HCT116 (cell line): Measurements from ENCODE around the gene AGPAT3. TPM values are rescaled to one million over a fixed set of nuclear protein-coding genes. Genes with fewer than 3 reads are reported as not detected.

Experiments
- ATAC-seq: fragments of 200-7000 bp; cut with Tn5 transposase; 2 replicates; pipeline ENCODE4 v1.9.1; 2020; ENCODE audit warnings: mild to moderate bottlenecking, moderate library complexity
- BruUV-seq: library from RNA; stranded (reverse); fragments of 400-500 nt; replicated peaks from 2 replicates; lab custom pipeline; 2021; lab: Mats Ljungman, UMichigan
- CTCF ChIA-PET: fragments of 300-600 bp; sonication (Branson Sonifier 250); formaldehyde crosslinking; loops from one replicate; lab custom pipeline; 2021; ENCODE audit warnings: antibody characterized with exemption; lab: Charles Lee
- POLR2A ChIA-PET: fragments of 300-600, 350-600 bp; sonication (Branson Sonifier 250); formaldehyde crosslinking; loops from one replicate; lab custom pipeline; 2021; ENCODE audit warnings: antibody characterized with exemption; lab: Charles Lee
- RAD21 ChIA-PET, 2 experiments: fragments of 300-600 bp; sonication (Branson Sonifier 250); formaldehyde crosslinking; loops; one replicate each; lab custom pipeline; 2023; ENCODE audit warnings: low total read pairs in 2 of 2; ENCODE audit not compliant: uncharacterized antibody in 2 of 2, unreplicated experiment in 2 of 2, low non-redundant PET in 1 of 2; lab: Charles Lee
- DNase-seq: peaks from one replicate; pipeline ENCODE4 v3.0.0-alpha.2; 2010; ENCODE audit warnings: low read depth, low spot score
- H2AFZ ChIP-seq: fragments of 200-600 bp; shearing (Covaris generic), sonication (generic); 2 replicates; pipeline ENCODE4 v1.6.1; 2017; ENCODE audit warnings: low read depth, mixed run types, mixed read lengths, antibody characterized with exemption, low read length; ENCODE audit not compliant: poor library complexity, severe bottlenecking
- H3K27ac ChIP-seq: 2 replicates; pipeline ENCODE4 v1.5.1; 2012; ENCODE audit warnings: low read depth, low read length
- H3K27me3 ChIP-seq: fragments of 200-600 bp; sonication (generic); 2 replicates; pipeline ENCODE4 v1.6.1; 2016; ENCODE audit warnings: mixed run types, low read length, mixed read lengths; ENCODE audit not compliant: insufficient read depth
- H3K36me3 ChIP-seq, 2 experiments: fragments of 200-500 bp in 1 of 2; fragments of 200-600 bp in 1 of 2; sonication (Bioruptor generic) in 1 of 2; sonication (generic) in 1 of 2; 2 replicates each; pipeline versions ENCODE4 v1.5.1 to v1.6.1; 2014 to 2016; ENCODE audit warnings: low read length in 2 of 2, inconsistent platforms in 1 of 2, mixed read lengths in 1 of 2, mixed run types in 1 of 2; ENCODE audit not compliant: insufficient read depth in 2 of 2, control insufficient read depth in 1 of 2
- H3K4me1 ChIP-seq, 2 experiments: fragments of 200-600 bp in 1 of 2; sonication (generic) in 1 of 2; 2 replicates each; pipeline versions ENCODE4 v1.5.1 to v1.6.1; 2012 to 2017; ENCODE audit warnings: low read length in 2 of 2, inconsistent platforms in 1 of 2, mild to moderate bottlenecking in 1 of 2, mixed read lengths in 1 of 2, mixed run types in 1 of 2, moderate library complexity in 1 of 2; ENCODE audit not compliant: insufficient read depth in 2 of 2, control insufficient read depth in 1 of 2
- H3K4me2 ChIP-seq: fragments of 200-600 bp; sonication (generic); 2 replicates; pipeline ENCODE4 v1.6.1; 2017; ENCODE audit warnings: mixed run types, low read length, mixed read lengths
- H3K4me3 ChIP-seq, 2 experiments: fragments of 200-600 bp in 1 of 2; sonication (generic) in 1 of 2; replicated peaks in 1 of 2; 2 replicates each; pipeline ENCODE4 v1.5.1; 2011 to 2016; ENCODE audit warnings: low read length in 2 of 2, control low read depth in 1 of 2, low read depth in 1 of 2, mild to moderate bottlenecking in 1 of 2, mixed read lengths in 1 of 2, mixed run types in 1 of 2
- H3K79me2 ChIP-seq: fragments of 200-600 bp; sonication (generic); 2 replicates; pipeline ENCODE4 v1.6.1; 2017; ENCODE audit warnings: mild to moderate bottlenecking, mixed run types, low read length, moderate library complexity, mixed read lengths; ENCODE audit not compliant: insufficient read depth
- H3K9ac ChIP-seq: fragments of 200-600 bp; sonication (generic); 2 replicates; pipeline ENCODE4 v1.6.1; 2016; ENCODE audit warnings: low read length, mixed read lengths
- H3K9me2 ChIP-seq: fragments of 200-600 bp; sonication (generic), shearing (Covaris generic); 2 replicates; pipeline ENCODE4 v1.6.1; 2017; ENCODE audit warnings: mixed run types, mild to moderate bottlenecking, moderate library complexity; ENCODE audit not compliant: insufficient read depth
- H3K9me3 ChIP-seq, 2 experiments: fragments of 200-500 bp in 1 of 2; fragments of 200-600 bp in 1 of 2; sonication (Bioruptor generic) in 1 of 2; sonication (generic) in 1 of 2; 2 replicates each; pipeline ENCODE4 v1.6.1; 2014 to 2017; ENCODE audit warnings: low read length in 2 of 2, mixed read lengths in 2 of 2, inconsistent platforms in 1 of 2, low read depth in 1 of 2, mild to moderate bottlenecking in 1 of 2, mixed run types in 1 of 2, moderate library complexity in 1 of 2; ENCODE audit not compliant: control insufficient read depth in 1 of 2, insufficient read depth in 1 of 2
- H4K20me1 ChIP-seq: fragments of 200-600 bp; sonication (generic), shearing (Covaris generic); 2 replicates; pipeline ENCODE4 v1.6.1; 2017; ENCODE audit warnings: mixed run types, mild to moderate bottlenecking, moderate library complexity; ENCODE audit not compliant: insufficient read depth
- CEBPB ChIP-seq: IDR thresholded peaks from 2 replicates; pipeline ENCODE4 v1.6.1; 2012; ENCODE audit warnings: low read depth
- FOSL1 ChIP-seq: IDR thresholded peaks from 2 replicates; pipeline ENCODE4 v1.6.1; 2012; ENCODE audit warnings: low read depth
- POLR2AphosphoS5 ChIP-seq: IDR thresholded peaks from 2 replicates; pipeline ENCODE4 v1.6.1; 2011; ENCODE audit warnings: mild to moderate bottlenecking, low read depth, low read length, moderate library complexity
- SP1 ChIP-seq: IDR thresholded peaks from 2 replicates; pipeline ENCODE4 v1.6.1; 2012; ENCODE audit warnings: low read depth
- intact Hi-C: fragments of 100-400 bp; cut with micrococcal nuclease; formaldehyde crosslinking; loops from 2 replicates; pipeline ENCODE4 v1.10.0; 2022
- total RNA-seq: library from RNA; stranded (reverse); gene quantifications from one replicate; pipeline ENCODE4 v1.2.1, GENCODE V29; 2021; ENCODE audit not compliant: unreplicated experiment
- TF ChIP-seq, protein P1 (sequence below), 3 experiments: fragments of 200-600 bp in 1 of 3; sonication (generic) in 1 of 3; IDR thresholded peaks in 2 of 3; conservative IDR thresholded peaks in 1 of 3; 2 replicates each; pipeline ENCODE4 v1.5.1; 2012 to 2017; ENCODE audit warnings: low read depth in 2 of 3, low read length in 2 of 3, antibody characterized with exemption in 1 of 3, borderline replicate concordance in 1 of 3, control low read depth in 1 of 3, mild to moderate bottlenecking in 1 of 3, mixed read lengths in 1 of 3, mixed run types in 1 of 3, moderate library complexity in 1 of 3; ENCODE audit not compliant: insufficient read depth in 1 of 3

Gene AGPAT3
- total RNA-seq, 1 experiment from 2014 or later = 54.1 TPM

- DNase-seq (no peak), ATAC-seq (no peak; the same call in 1 of the 2 replicates)
- CTCF ChIA-PET = interaction anchor here (0.7 kb wide), 1 partner anchor 159 kb away, joined by 3 read pairs; no protein-coding TSS in a partner anchor
- Histone ChIP-seq H2AFZ (no peak overlapping the region), H3K9ac (no peak overlapping the region), H3K9me2 (no peaks in the 10 kb centered on the region), H3K9me3 (no peaks in the 10 kb centered on the region), H3K27ac (no peak overlapping the region), H4K20me1 (no peaks in the 10 kb centered on the region), H3K4me2 (no peak overlapping the region)
- intact Hi-C loops = no loop called here
- RAD21 ChIA-PET = interaction anchor here in 1 of 2 experiments (0.6 kb wide), 1 partner anchor 512 kb away, joined by 3 read pairs; no protein-coding TSS in a partner anchor
- BruUV-seq = no TSS peak
- no peak for TF ChIP-seq POLR2AphosphoS5
- TF ChIP-seq SP1 = no peak
- TF ChIP-seq FOSL1 = no peak
- TF ChIP-seq CEBPB = no peak
- TF ChIP-seq, protein P1, sequence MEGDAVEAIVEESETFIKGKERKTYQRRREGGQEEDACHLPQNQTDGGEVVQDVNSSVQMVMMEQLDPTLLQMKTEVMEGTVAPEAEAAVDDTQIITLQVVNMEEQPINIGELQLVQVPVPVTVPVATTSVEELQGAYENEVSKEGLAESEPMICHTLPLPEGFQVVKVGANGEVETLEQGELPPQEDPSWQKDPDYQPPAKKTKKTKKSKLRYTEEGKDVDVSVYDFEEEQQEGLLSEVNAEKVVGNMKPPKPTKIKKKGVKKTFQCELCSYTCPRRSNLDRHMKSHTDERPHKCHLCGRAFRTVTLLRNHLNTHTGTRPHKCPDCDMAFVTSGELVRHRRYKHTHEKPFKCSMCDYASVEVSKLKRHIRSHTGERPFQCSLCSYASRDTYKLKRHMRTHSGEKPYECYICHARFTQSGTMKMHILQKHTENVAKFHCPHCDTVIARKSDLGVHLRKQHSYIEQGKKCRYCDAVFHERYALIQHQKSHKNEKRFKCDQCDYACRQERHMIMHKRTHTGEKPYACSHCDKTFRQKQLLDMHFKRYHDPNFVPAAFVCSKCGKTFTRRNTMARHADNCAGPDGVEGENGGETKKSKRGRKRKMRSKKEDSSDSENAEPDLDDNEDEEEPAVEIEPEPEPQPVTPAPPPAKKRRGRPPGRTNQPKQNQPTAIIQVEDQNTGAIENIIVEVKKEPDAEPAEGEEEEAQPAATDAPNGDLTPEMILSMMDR (IDR thresholded peaks at IDR 0.05 in 2 of 3, conservative IDR thresholded peaks at IDR 0.05 in 1 of 3; ENCODE audit: borderline replicate concordance in 1 of 3, insufficient read depth in 1 of 3, low read depth in 2 of 3, low read length in 2 of 3) = 0 out of 6 replicates have a peak, but pooled peaks of 2 of the 3 experiments have one; percentile 13 to 20
- TF ChIP-seq, all 23 proteins: peak for 1
- POLR2A ChIA-PET = interaction anchor here (0.7 kb wide), 1 partner anchor 37 kb away, joined by 3 read pairs; no protein-coding TSS in a partner anchor
- H3K4me1 ChIP-seq = peaks cover 7 to 19% of the 10 kb centered on the region in 2 experiments
- H3K36me3 ChIP-seq = no peaks in the 10 kb centered on the region
- no peak overlapping the region for H3K4me3 ChIP-seq
- H3K27me3 ChIP-seq = no peaks in the 10 kb centered on the region
- no peaks in the 10 kb centered on the region for H3K79me2 ChIP-seq
Measured at GRCh38 chr21:43816611-43817071, 48.4 kb upstream of the AGPAT3 start.
